Natural killer cell (primary cell): ENCODE data around the gene EIF1AY. TPM values are rescaled to one million over a fixed set of nuclear protein-coding genes. Genes with fewer than 3 reads are reported as not detected.
A peak's percentile ranks its signal among the peaks of the same experiment; 100 is the strongest.

Experiments used
- ATAC-seq, 3 donors: fragments of 150-1000 bp in 2 of 3; fragments of 200-7000 bp in 1 of 3; cut with Tn5 transposase; 1 replicate in 1 of 3; 2 replicates in 2 of 3; pipeline ENCODE4 v1.10.0; 2021; ENCODE audit warnings: mild to moderate bottlenecking in 2 of 3, moderate library complexity in 2 of 3
- DNase-seq, 2 donors: peaks; one replicate each; pipeline versions ENCODE4 v3.0.0 to v3.0.0-alpha.2; 2013 to 2021; ENCODE audit warnings: mixed read lengths in 1 of 2
- H3K27ac ChIP-seq: one replicate; pipeline ENCODE4 v1.5.1; 2013; ENCODE audit warnings: mild to moderate bottlenecking, low read length
- H3K27me3 ChIP-seq: one replicate; pipeline ENCODE4 v1.6.1; 2013; ENCODE audit warnings: low read length; ENCODE audit not compliant: control insufficient read depth, insufficient read depth
- H3K36me3 ChIP-seq: one replicate; pipeline ENCODE4 v1.6.1; 2013; ENCODE audit warnings: low read length; ENCODE audit not compliant: control insufficient read depth, insufficient read depth
- H3K4me1 ChIP-seq: one replicate; pipeline ENCODE4 v1.6.1; 2013; ENCODE audit warnings: low read length; ENCODE audit not compliant: control insufficient read depth, insufficient read depth
- H3K4me3 ChIP-seq: one replicate; pipeline ENCODE4 v1.5.1; 2013; ENCODE audit warnings: low read length
- H3K9me3 ChIP-seq: one replicate; pipeline ENCODE4 v1.6.1; 2013; ENCODE audit warnings: low read length; ENCODE audit not compliant: control insufficient read depth, insufficient read depth
- H3K27ac Mint-ChIP-seq, 2 donors: one replicate each; pipeline ENCODE4 v1.8.0; 2022; ENCODE audit warnings: mild to moderate bottlenecking in 2 of 2, mixed read lengths in 2 of 2, moderate library complexity in 1 of 2
- H3K27me3 Mint-ChIP-seq, 2 donors: one replicate each; pipeline ENCODE4 v1.8.0; 2022; ENCODE audit warnings: low read depth in 2 of 2, mixed read lengths in 2 of 2
- H3K36me3 Mint-ChIP-seq: one replicate; pipeline ENCODE4 v1.8.0; 2022; ENCODE audit warnings: mixed read lengths
- H3K4me1 Mint-ChIP-seq, 2 donors: one replicate each; pipeline ENCODE4 v1.8.0; 2022; ENCODE audit warnings: mixed read lengths in 2 of 2
- H3K4me3 Mint-ChIP-seq: one replicate; pipeline ENCODE4 v1.8.0; 2022; ENCODE audit warnings: mild to moderate bottlenecking, moderate library complexity, mixed read lengths
- H3K9me3 Mint-ChIP-seq, 2 donors: one replicate each; pipeline ENCODE4 v1.8.0; 2022; ENCODE audit warnings: mixed read lengths in 2 of 2
- CTCF ChIP-seq: fragments of 200-600 bp; IDR thresholded peaks from one replicate; pipeline ENCODE4 v1.8.0; 2022; ENCODE audit warnings: antibody characterized with exemption
- WGBS: methylation state at CpG from one replicate; pipeline ENCODE4 v1.1.7; 2013; ENCODE audit warnings: missing lambda C conversion rate; ENCODE audit not compliant: insufficient coverage; 5-methylcytosine and 5-hydroxymethylcytosine counted together
- intact Hi-C: fragments of 100-400 bp; cut with micrococcal nuclease; formaldehyde crosslinking; loops from one replicate; pipeline ENCODE4 v1.14.2; 2022
- total RNA-seq, 4 donors: library from RNA; stranded (reverse); fragments of 120-200 nt in 1 of 4; gene quantifications; one replicate each; pipeline versions ENCODE4 v1.2.3 to v1.2.4, GENCODE V29; 2013 to 2022

The EIF1AY gene
- total RNA-seq, 3 donors from 2014 or later (not counting 1 experiment from before 2014, with no cell fraction given), result 18.8 to 22.3 TPM; not detected in 1

GRCh38 chrY:20576506-20576905 is 930 bp downstream of the EIF1AY start:
- H3K4me1 Mint-ChIP-seq, result peaks cover 0 to 24% of the 10 kb centered on the region in 2 donors
- intact Hi-C loops, result loop anchor here (5.0 to 10.0 kb wide), 2 partner anchors 671 to 832 kb away; partner anchors contain the start of gene KDM5D
- H3K4me1 ChIP-seq, result peaks cover 5% of the 10 kb centered on the region
- no peaks in the 10 kb centered on the region for H3K27me3 Mint-ChIP-seq
- H3K36me3 ChIP-seq, result no peaks in the 10 kb centered on the region
- H3K27ac ChIP-seq, result peak overlapping the region; percentile 99
- no peaks in the 10 kb centered on the region for H3K9me3 Mint-ChIP-seq
- no peaks in the 10 kb centered on the region for H3K9me3 ChIP-seq
- H3K4me3 ChIP-seq, result peak overlapping the region; percentile 83
- peak in 1 of 2 donors; percentile 38 for DNase-seq
- H3K27me3 ChIP-seq, result no peaks in the 10 kb centered on the region
- no peaks in the 10 kb centered on the region for H3K36me3 Mint-ChIP-seq
- 0% methylated on average over 2 of the region's 5 CpGs for WGBS
- no peak for TF ChIP-seq CTCF
- ATAC-seq, result no peak
- peak overlapping the region in 1 of 2 donors; percentile 97 for H3K27ac Mint-ChIP-seq
- no peak overlapping the region for H3K4me3 Mint-ChIP-seq

- Histone ChIP-seq H3K36me3 (peaks cover 3% of the 10 kb centered on the region), H3K27me3 (no peaks in the 10 kb centered on the region), H3K27ac (no peak overlapping the region), H3K4me1 (peaks cover 5% of the 10 kb centered on the region), H3K4me3 (no peak overlapping the region), H3K9me3 (no peaks in the 10 kb centered on the region)
- H3K4me1 Mint-ChIP-seq, result peaks cover 0 to 20% of the 10 kb centered on the region in 2 donors
- DNase-seq (no peak), ATAC-seq (no peak)
- no peaks in the 10 kb centered on the region for H3K36me3 Mint-ChIP-seq
- no peak overlapping the region for H3K4me3 Mint-ChIP-seq
- H3K27ac Mint-ChIP-seq, result peak overlapping the region in 1 of 2 donors; percentile 97
- 86% methylated on average over 3 of the region's 3 CpGs for WGBS
- no peaks in the 10 kb centered on the region for H3K9me3 Mint-ChIP-seq
- no peak for TF ChIP-seq CTCF
- H3K27me3 Mint-ChIP-seq, result no peaks in the 10 kb centered on the region
- intact Hi-C loops, result loop anchor here (5.0 to 10.0 kb wide), 2 partner anchors 669 to 833 kb away; partner anchors contain the start of gene KDM5D
Observed at GRCh38 chrY:20578206-20578605, 2.6 kb downstream of the EIF1AY start.

- no peak overlapping the region for H3K4me3 ChIP-seq
- no peak overlapping the region for H3K27ac ChIP-seq
- H3K4me1 ChIP-seq, result peaks cover 5% of the 10 kb centered on the region
- H3K27ac Mint-ChIP-seq, result no peak overlapping the region
- H3K27me3 ChIP-seq, result no peaks in the 10 kb centered on the region
- DNase-seq, result no peak
- H3K9me3 ChIP-seq, result no peaks in the 10 kb centered on the region
- no peaks in the 10 kb centered on the region for H3K9me3 Mint-ChIP-seq
- TF ChIP-seq CTCF, result no peak
- peaks cover 6% of the 10 kb centered on the region for H3K36me3 ChIP-seq
- no peaks in the 10 kb centered on the region for H3K36me3 Mint-ChIP-seq
- H3K4me1 Mint-ChIP-seq, result peaks cover 0 to 12% of the 10 kb centered on the region in 2 donors
- intact Hi-C loops, result no loop called here
- no peaks in the 10 kb centered on the region for H3K27me3 Mint-ChIP-seq
- no peak for ATAC-seq
- H3K4me3 Mint-ChIP-seq, result no peak overlapping the region
- WGBS, result 100% methylated on average over 1 of the region's 3 CpGs
Observed at GRCh38 chrY:20581687-20582086, 6.1 kb downstream of the EIF1AY start.

GRCh38 chrY:20586161-20586560 is 10.6 kb downstream of the EIF1AY start:
- Mint-ChIP-seq H3K4me3 (no peak overlapping the region), H3K9me3 (no peaks in the 10 kb centered on the region), H3K27ac (no peak overlapping the region), H3K27me3 (no peaks in the 10 kb centered on the region), H3K36me3 (no peaks in the 10 kb centered on the region), H3K4me1 (no peaks in the 10 kb centered on the region)
- Histone ChIP-seq H3K9me3 (no peaks in the 10 kb centered on the region), H3K4me3 (no peak overlapping the region), H3K36me3 (peaks cover 15% of the 10 kb centered on the region), H3K4me1 (no peaks in the 10 kb centered on the region), H3K27ac (no peak overlapping the region), H3K27me3 (no peaks in the 10 kb centered on the region)
- WGBS, result 92% methylated on average over 2 of the region's 4 CpGs
- no peak for DNase-seq
- no peak for ATAC-seq
- intact Hi-C loops, result no loop called here
- TF ChIP-seq CTCF, result no peak
